Small intestine (tissue), 7 donors: ENCODE results near the gene CCDC38. TPM values are rescaled to one million over a fixed set of nuclear protein-coding genes. Genes with fewer than 3 reads are reported as not detected.

ENCODE experiments used
- DNase-seq, 2 donors: peaks; one replicate each; pipeline versions ENCODE4 v3.0.0 to v3.0.0-alpha.2; 2013
- FAIRE-seq: peaks from 2 replicates; lab custom pipeline; 2012; peaks lifted over from hg19 to GRCh38; lab: Jason Lieb, UNC
- H3K27ac ChIP-seq, 3 donors: one replicate each; pipeline ENCODE4 v1.5.1; 2013; ENCODE audit warnings: low read length in 2 of 3, mild to moderate bottlenecking in 2 of 3, control low read depth in 1 of 3, inconsistent platforms in 1 of 3, low read depth in 1 of 3, moderate library complexity in 1 of 3
- H3K27me3 ChIP-seq, 3 donors: one replicate each; pipeline ENCODE4 v1.6.1; 2013; ENCODE audit warnings: low read length in 3 of 3, inconsistent platforms in 1 of 3; ENCODE audit not compliant: control insufficient read depth in 3 of 3, insufficient read depth in 3 of 3
- H3K36me3 ChIP-seq, 3 donors: one replicate each; pipeline ENCODE4 v1.6.1; 2013; ENCODE audit warnings: low read length in 3 of 3, inconsistent platforms in 1 of 3, low read depth in 1 of 3, mild to moderate bottlenecking in 1 of 3, moderate library complexity in 1 of 3; ENCODE audit not compliant: control insufficient read depth in 3 of 3, insufficient read depth in 2 of 3
- H3K4me1 ChIP-seq, 3 donors: one replicate each; pipeline ENCODE4 v1.6.1; 2013; ENCODE audit warnings: low read length in 2 of 3, inconsistent platforms in 1 of 3, low read depth in 1 of 3, mild to moderate bottlenecking in 1 of 3, moderate library complexity in 1 of 3; ENCODE audit not compliant: control insufficient read depth in 3 of 3, insufficient read depth in 2 of 3
- H3K4me3 ChIP-seq, 3 donors: one replicate each; pipeline ENCODE4 v1.5.1; 2013; ENCODE audit warnings: low read length in 3 of 3, control low read depth in 1 of 3, inconsistent platforms in 1 of 3, low read depth in 1 of 3, mild to moderate bottlenecking in 1 of 3, moderate library complexity in 1 of 3
- H3K9me3 ChIP-seq, 2 donors: one replicate each; pipeline ENCODE4 v1.6.1; 2013; ENCODE audit warnings: low read depth in 1 of 2, low read length in 1 of 2; ENCODE audit not compliant: control insufficient read depth in 2 of 2, insufficient read depth in 1 of 2
- WGBS, 3 donors: extraction: QIAGEN DNeasy Blood & Tissue Kit; methylation state at CpG; one replicate each; pipeline ENCODE4 v1.1.7; 2013; 5-methylcytosine and 5-hydroxymethylcytosine counted together
- polyA plus RNA-seq, 4 donors: library from polyadenylated mRNA; stranded (reverse) in 3 of 4; unstranded in 1 of 4; fragments of 200-250 nt in 3 of 4; fragments of 120-200 nt in 1 of 4; gene quantifications; one replicate each; pipeline versions ENCODE4 v1.2.1 to v1.2.3, GENCODE V29; 2013
- donor health status: healthy with polysubstance abuse.
- donor health status: control.
- donor health status: control.
- donor health status: Bipolar disorder and iron deficiency.
- donor health status: healthy.

Gene CCDC38
- polyA plus RNA-seq, 4 donors: 0.09 to 0.58 TPM; not detected in 2

DNA sequence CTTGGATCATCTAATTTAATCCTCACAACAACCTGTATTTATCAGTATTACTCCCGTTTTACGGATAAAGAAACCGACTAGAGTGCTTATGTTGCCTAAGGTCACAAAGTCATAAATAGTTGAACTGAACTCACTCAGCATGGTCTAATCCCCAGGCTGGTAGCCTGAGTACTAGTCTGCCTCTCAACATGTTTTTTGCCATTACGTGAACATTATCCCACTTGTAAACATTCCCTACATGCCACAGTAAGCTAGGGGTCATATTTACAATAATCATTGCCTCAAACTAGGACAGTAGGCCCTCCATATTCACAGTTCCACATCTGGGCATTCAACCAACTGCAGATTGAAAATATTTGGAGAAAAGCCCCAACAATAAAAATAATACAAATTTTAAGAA is 71.5 kb downstream of the CCDC38 start:
- Histone ChIP-seq H3K27me3 (no peaks in the 10 kb centered on the region), H3K4me3 (no peak overlapping the region), H3K4me1 (no peaks in the 10 kb centered on the region), H3K36me3 (peaks cover 0 to 2% (median 0%) of the 10 kb centered on the region in 3 donors), H3K27ac (no peak overlapping the region), H3K9me3 (no peaks in the 10 kb centered on the region)
- DNase-seq: no peak
- no peak for FAIRE-seq
- WGBS, 3 donors: 88 to 91% (median 91%) methylated on average over 4 of the region's 4 CpGs

DNA sequence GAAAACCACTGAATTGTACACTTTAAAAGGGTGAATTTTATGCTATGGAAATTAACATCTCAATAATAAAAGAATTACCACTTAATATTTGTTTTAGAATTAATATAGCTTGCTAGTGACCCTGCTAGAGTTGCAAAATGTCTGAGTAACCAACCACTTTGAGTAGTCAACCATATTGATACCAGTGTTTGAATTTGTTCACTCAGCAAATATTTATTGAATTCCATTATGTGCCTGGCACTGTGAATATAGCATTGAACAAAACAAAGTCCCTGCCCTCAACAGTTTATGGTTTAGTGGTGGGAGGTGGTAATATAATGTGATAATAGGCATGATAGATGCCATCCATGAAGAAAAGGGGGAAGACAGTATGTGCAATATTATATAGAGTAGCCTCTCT is 79.1 kb downstream of the CCDC38 start:
- Histone ChIP-seq H3K27me3 (no peaks in the 10 kb centered on the region), H3K36me3 (peaks cover 0 to 8% (median 7%) of the 10 kb centered on the region in 3 donors), H3K4me1 (peaks cover 0 to 8% (median 7%) of the 10 kb centered on the region in 3 donors), H3K27ac (no peak overlapping the region), H3K4me3 (no peak overlapping the region), H3K9me3 (peaks cover 0 to 5% of the 10 kb centered on the region in 2 donors)
- no peak for FAIRE-seq
- DNase-seq: no peak

DNA sequence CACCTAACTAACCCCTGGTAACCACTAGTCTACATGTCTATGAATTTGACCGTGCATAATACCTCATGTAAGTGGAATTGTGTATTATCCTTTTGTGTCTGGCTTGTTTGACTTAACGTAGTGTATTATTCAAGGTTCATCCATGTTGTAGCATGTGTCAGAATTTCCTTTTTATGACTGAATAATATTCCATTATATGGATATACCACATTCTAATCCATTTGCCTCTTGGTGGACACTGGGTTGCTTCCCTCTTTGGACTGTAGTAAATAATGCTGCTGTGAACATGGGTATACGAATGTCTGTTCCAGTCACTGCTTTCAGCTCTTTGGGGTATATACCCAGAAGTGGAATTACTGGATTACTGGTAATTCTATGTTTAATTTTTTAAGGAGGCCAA is 80.4 kb downstream of the CCDC38 start:
- H3K4me1 ChIP-seq: peaks cover 0 to 11% (median 10%) of the 10 kb centered on the region in 3 donors
- peaks cover 0 to 8% (median 0%) of the 10 kb centered on the region in 3 donors for H3K27me3 ChIP-seq
- DNase-seq (no peak), FAIRE-seq (no peak)
- peaks cover 0 to 5% of the 10 kb centered on the region in 2 donors for H3K9me3 ChIP-seq
- WGBS, 3 donors: 98 to 99% (median 98%) methylated on average over 3 of the region's 3 CpGs
- H3K36me3 ChIP-seq: peaks cover 0 to 8% (median 7%) of the 10 kb centered on the region in 3 donors
- H3K4me3 ChIP-seq: no peak overlapping the region
- H3K27ac ChIP-seq: no peak overlapping the region

DNA sequence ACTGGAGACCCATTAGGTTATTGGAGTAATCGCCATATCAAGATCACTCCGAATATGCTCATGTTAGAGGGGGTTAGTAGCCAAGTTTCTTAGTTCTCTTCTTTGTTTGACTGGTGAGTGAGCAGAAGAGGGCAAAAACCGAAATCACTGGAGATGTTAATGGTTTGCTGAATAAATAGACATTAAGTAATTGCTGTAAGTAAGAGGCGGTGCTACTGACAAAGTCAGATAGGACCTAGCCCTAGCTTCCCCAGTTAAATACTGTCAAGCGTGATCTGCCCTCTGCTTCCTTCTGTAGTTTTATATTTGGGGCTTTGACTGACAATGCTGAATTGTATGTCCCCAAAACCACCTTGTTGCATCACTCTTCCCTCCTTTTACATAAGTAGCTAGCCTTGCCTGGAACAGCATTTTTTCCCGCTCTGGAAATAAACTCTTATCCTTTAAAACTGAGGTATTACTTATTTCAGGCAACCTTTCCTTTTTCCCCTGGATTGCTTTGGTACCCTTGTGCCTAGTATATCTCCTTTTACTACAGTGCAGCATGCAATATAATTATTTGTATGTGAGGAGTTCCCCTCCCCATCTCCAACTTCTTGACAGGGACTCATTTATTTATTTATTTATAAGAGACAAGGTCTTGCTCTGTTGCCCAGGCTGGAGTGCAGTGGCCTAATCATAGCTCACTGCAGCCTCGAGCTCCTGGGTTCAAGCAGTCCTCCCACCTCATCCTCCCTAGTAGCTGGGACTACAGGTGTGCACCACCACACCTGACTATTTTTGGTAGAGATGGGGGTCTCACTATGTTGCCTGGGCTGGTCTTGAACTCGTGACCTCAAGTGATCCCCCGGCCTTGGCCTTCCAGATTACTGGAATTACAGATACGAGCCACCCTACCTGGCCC is 82.2 kb downstream of the CCDC38 start:
- Histone ChIP-seq H3K27me3 (peaks cover 0 to 9% (median 0%) of the 10 kb centered on the region in 3 donors), H3K9me3 (peaks cover 0 to 5% of the 10 kb centered on the region in 2 donors), H3K27ac (peak overlapping the region in 1 of 3 donors; percentile 86), H3K36me3 (peaks cover 0 to 8% (median 7%) of the 10 kb centered on the region in 3 donors), H3K4me1 (peaks cover 0 to 11% (median 10%) of the 10 kb centered on the region in 3 donors), H3K4me3 (peak overlapping the region; percentile 12 to 92 (median 69))
- WGBS, 3 donors: 49 to 63% (median 49%) methylated on average over 10 of the region's 10 CpGs
- DNase-seq (no peak), FAIRE-seq (no peak)

DNA sequence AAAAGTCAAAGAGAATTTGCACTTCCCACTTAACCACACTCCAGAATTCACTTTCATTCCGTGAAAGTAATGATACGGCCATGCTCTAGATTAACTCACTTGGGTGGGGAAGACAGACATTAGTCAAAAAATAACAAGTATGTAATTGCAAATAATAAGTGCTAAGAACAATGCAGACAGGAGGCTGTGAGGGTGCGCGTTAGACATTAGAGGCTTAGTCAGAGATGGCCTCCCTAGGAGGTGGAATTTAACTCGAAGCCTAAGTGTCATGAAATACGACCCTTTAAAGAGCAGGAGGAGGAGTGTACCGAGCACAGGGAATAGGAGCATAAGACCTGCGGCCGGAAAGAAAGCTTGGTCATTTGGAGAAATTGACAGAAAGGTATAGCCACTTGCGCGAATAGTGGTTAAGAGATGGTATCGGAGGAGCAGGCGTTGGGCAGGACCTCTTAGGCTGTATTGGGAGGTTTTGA is 83.0 kb downstream of the CCDC38 start:
- peak in 1 of 2 donors; percentile 19 for DNase-seq
- Histone ChIP-seq H3K27ac (peak overlapping the region; percentile 60 to 86 (median 73)), H3K27me3 (peaks cover 0 to 9% (median 0%) of the 10 kb centered on the region in 3 donors), H3K36me3 (peaks cover 0 to 7% (median 5%) of the 10 kb centered on the region in 3 donors), H3K9me3 (peaks cover 0 to 5% of the 10 kb centered on the region in 2 donors), H3K4me3 (peak overlapping the region; percentile 63 to 92 (median 69)), H3K4me1 (peaks cover 0 to 11% (median 10%) of the 10 kb centered on the region in 3 donors)
- FAIRE-seq: no peak
- WGBS, 3 donors: 0 to 1% (median 0%) methylated on average over 13 of the region's 13 CpGs

DNA sequence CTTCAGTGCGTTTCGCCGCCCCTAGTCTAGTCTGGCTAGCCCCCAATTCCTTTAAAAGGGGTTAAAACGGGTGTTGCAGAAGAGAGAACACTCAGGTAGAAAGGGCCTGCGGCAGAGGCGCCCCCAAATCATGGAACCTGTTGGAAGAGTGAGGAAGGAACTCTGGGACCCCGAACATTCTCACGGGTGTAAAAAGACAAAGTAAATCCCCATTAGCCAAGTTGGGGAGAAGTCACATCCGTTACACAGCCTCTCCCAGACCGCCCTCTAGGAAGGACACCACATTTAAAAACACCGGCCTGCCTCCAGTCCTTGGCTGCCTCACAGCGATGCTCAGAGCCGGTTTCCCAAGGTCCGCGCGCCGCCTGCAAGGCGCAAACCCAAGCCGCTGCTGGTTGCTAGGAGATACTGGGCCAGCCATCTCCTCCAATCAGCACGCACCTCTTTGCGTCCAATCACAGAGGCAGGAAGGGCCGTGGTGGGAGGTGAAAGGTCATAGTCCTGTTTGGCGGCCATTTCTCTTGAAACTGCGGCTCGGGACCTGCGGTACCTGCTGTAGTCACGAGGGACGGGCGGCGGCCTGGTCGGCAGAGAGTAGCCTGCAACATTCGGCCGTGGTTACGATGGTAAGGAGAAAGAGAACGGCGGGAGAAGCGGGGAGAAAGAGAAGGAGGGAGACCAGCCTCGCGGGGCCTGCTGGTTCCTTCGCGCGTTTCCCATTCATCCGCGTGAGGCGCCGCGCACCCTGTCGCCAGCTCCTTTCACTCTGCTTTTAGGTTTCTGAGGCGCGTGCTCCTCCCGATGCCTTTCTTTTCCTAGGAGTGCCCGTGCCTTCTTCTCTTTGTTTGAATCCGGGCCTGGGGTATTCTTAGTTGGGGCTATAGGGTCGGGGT is 83.7 kb downstream of the CCDC38 start, which contains the start of gene SNRPF:
SNRPF (plus strand) TSS at position 502 of the 893 bp plus-strand sequence; CDS start at position 624, 122 bp downstream.
- H3K36me3 ChIP-seq: peaks cover 0 to 7% (median 5%) of the 10 kb centered on the region in 3 donors
- DNase-seq (peak; percentile 98 to 99), FAIRE-seq (no peak)

DNA sequence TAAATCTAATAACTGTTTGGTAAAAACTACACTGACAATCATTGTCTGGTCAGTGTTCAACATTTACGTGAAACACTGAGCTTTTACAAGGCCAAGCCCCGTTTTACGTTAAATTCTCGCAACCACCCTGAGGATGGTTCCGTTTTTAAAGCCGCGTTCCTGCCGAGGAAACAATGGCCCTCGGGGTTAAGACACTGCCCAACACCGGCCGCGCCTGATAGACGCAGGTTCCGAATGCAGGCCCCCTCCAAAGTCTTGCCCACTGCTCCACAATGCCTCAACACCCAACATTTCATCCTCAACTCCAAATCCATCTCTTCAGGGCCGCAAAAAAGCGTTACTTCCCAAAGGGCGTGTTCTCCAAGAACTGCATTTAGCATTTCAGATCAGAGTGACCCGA is 84.6 kb downstream of the CCDC38 start:
- DNase-seq (no peak), FAIRE-seq (no peak)
- peaks cover 0 to 13% (median 0%) of the 10 kb centered on the region in 3 donors for H3K27me3 ChIP-seq
- peaks cover 0 to 5% (median 3%) of the 10 kb centered on the region in 3 donors for H3K36me3 ChIP-seq
- H3K4me1 ChIP-seq: peaks cover 0 to 11% (median 10%) of the 10 kb centered on the region in 3 donors
- H3K9me3 ChIP-seq: peaks cover 0 to 5% of the 10 kb centered on the region in 2 donors
- H3K4me3 ChIP-seq: peak overlapping the region in 1 of 3 donors; percentile 92
- H3K27ac ChIP-seq: no peak overlapping the region
- 55 to 73% (median 65%) methylated on average over 18 of the region's 18 CpGs for WGBS, 3 donors

More for the DNA sequence above, 83.7 kb downstream of the CCDC38 start, which contains the start of gene SNRPF:
- Histone ChIP-seq H3K9me3 (peaks cover 0 to 5% of the 10 kb centered on the region in 2 donors), H3K4me1 (peaks cover 0 to 11% (median 10%) of the 10 kb centered on the region in 3 donors), H3K27ac (peak within 1 kb of the TSS; percentile 60 to 86 (median 73)), H3K27me3 (peaks cover 0 to 13% (median 0%) of the 10 kb centered on the region in 3 donors), H3K4me3 (peak within 1 kb of the TSS; percentile 63 to 92 (median 69))
- WGBS, 3 donors: 1 to 2% (median 1%) methylated on average over 53 to 54 of the region's 54 CpGs
